Dermis blood vessel endothelial cell (primary cell): ENCODE results near the gene NELFA. TPM values are rescaled to one million over a fixed set of nuclear protein-coding genes. Genes with fewer than 3 reads are reported as not detected.
"Not testable (repeated sequence)": the region's sequence is repeated elsewhere in the genome, so short reads cannot be mapped to it uniquely, and the experiment has no call there.

Experiments used
- DNase-seq: peaks from one replicate; pipeline ENCODE4 v3.0.0; 2010
- total RNA-seq: library from RNA; depleted of rRNA; stranded (reverse); fragments of >200 nt; gene quantifications from 2 replicates; pipeline ENCODE4 v1.2.3, GENCODE V29; 2014

NELFA gene
- total RNA-seq, 1 donor from 2014 or later = 13.8 TPM

- not testable (repeated sequence) for DNase-seq
These were observed 14.9 kb downstream of the NELFA start for GRCh38 chr4:1993718-1994516.

- no peak for DNase-seq
These were observed 15.6 kb downstream of the NELFA start for GRCh38 chr4:1993169-1993516.

GRCh38 chr4:1992468-1993168 is 16.2 kb downstream of the NELFA start:
- DNase-seq = no peak

GRCh38 chr4:1991596-1992434 is 17.0 kb downstream of the NELFA start:
- DNase-seq = no peak

GRCh38 chr4:1991087-1991486 is 17.7 kb downstream of the NELFA start:
- no peak for DNase-seq

- DNase-seq = no peak
These were observed 18.1 kb downstream of the NELFA start for GRCh38 chr4:1990676-1991075.

GRCh38 chr4:1990348-1990645 is 18.5 kb downstream of the NELFA start:
- DNase-seq = no peak

- DNase-seq = no peak
These were observed 19.0 kb downstream of the NELFA start for GRCh38 chr4:1989533-1990347.

GRCh38 chr4:1988327-1988724 is 20.4 kb downstream of the NELFA start:
- DNase-seq = no peak

- no peak for DNase-seq
These were observed 20.9 kb downstream of the NELFA start for GRCh38 chr4:1987721-1988326.

GRCh38 chr4:1987296-1987695 is 21.5 kb downstream of the NELFA start:
- DNase-seq = no peak

GRCh38 chr4:1986578-1987210 is 22.1 kb downstream of the NELFA start:
- no peak for DNase-seq

GRCh38 chr4:1985780-1986577 is 22.8 kb downstream of the NELFA start:
- no peak for DNase-seq

GRCh38 chr4:1985294-1985693 is 23.5 kb downstream of the NELFA start:
- no peak for DNase-seq

- DNase-seq = no peak
These were observed 24.2 kb downstream of the NELFA start for GRCh38 chr4:1984406-1985191.

- DNase-seq = no peak
These were observed 24.8 kb downstream of the NELFA start for GRCh38 chr4:1983846-1984405.

GRCh38 chr4:1983053-1983845 is 25.5 kb downstream of the NELFA start:
- DNase-seq = no peak

- no peak for DNase-seq
These were observed 26.4 kb downstream of the NELFA start for GRCh38 chr4:1982124-1983052.
